NB4 (cell line): ENCODE measurements around the gene HTRA3.

Experiments
- DNase-seq: peaks from one replicate; pipeline ENCODE4 v3.0.0; 2010; ENCODE audit warnings: low read depth
- H3K4me3 ChIP-seq: one replicate; pipeline ENCODE4 v1.5.1; 2011; ENCODE audit warnings: mild to moderate bottlenecking, low read depth, low read length, moderate library complexity
- CTCF ChIP-seq: IDR thresholded peaks from one replicate; pipeline ENCODE4 v1.5.1; 2012; ENCODE audit warnings: low read depth, low read length
- MAX ChIP-seq: IDR thresholded peaks from 2 replicates; pipeline ENCODE4 v1.6.1; 2011; ENCODE audit warnings: low read depth, low read length
- MYC ChIP-seq: IDR thresholded peaks from 2 replicates; pipeline ENCODE4 v1.6.1; 2011; ENCODE audit warnings: low read depth, low read length
- POLR2A ChIP-seq: IDR thresholded peaks from 2 replicates; pipeline ENCODE4 v1.6.1; 2011; ENCODE audit warnings: mild to moderate bottlenecking; ENCODE audit not compliant: insufficient read length; ENCODE audit errors: extremely low read depth

HTRA3 gene

GRCh38 chr4:8240211-8241041 lies 29.1 kb upstream of the HTRA3 start:
- DNase-seq = peak; percentile 82
- H3K4me3 ChIP-seq = no peak overlapping the region
- TF ChIP-seq CTCF (no peak), MAX (peak; percentile 73), POLR2A (no peak), MYC (peak; percentile 74)

GRCh38 chr4:8241211-8241779 lies 28.3 kb upstream of the HTRA3 start:
- no peak for DNase-seq
- H3K4me3 ChIP-seq = no peak overlapping the region
- TF ChIP-seq MYC (no peak), POLR2A (no peak), MAX (no peak), CTCF (no peak)

- no peak overlapping the region for H3K4me3 ChIP-seq
- peak; percentile 89 for TF ChIP-seq MYC
- TF ChIP-seq CTCF = peak; percentile 98
- peak; percentile 75 for TF ChIP-seq MAX
- no peak for TF ChIP-seq POLR2A
Observed at GRCh38 chr4:8241895-8242696, 27.5 kb upstream of the HTRA3 start.

GRCh38 chr4:8242782-8243560 lies 26.6 kb upstream of the HTRA3 start:
- TF ChIP-seq MYC = no peak
- TF ChIP-seq CTCF = no peak
- TF ChIP-seq MAX = no peak
- no peak for TF ChIP-seq POLR2A
- no peak for DNase-seq
- no peak overlapping the region for H3K4me3 ChIP-seq

More at GRCh38 chr4:8241895-8242696, 27.5 kb upstream of the HTRA3 start:
- peak; percentile 91 for DNase-seq

- TF ChIP-seq MYC (no peak), POLR2A (no peak), MAX (no peak), CTCF (no peak)
- no peak for DNase-seq
- no peak overlapping the region for H3K4me3 ChIP-seq
Observed at GRCh38 chr4:8244001-8244757, 25.4 kb upstream of the HTRA3 start.
